ENCODE data around the gene SCN5A. TPM values are rescaled to one million over a fixed set of nuclear protein-coding genes. Genes with fewer than 3 reads are reported as not detected.

The SCN5A gene
- total RNA-seq, 1 donor from 2014 or later, result not detected

- DNase-seq (ENCODE audit: low read depth) (no peak), FAIRE-seq (no peak)
- no peak for TF ChIP-seq CTCF (IDR thresholded peaks at IDR 0.05; ENCODE audit: insufficient read depth, low read length, severe bottlenecking)
- no peak overlapping the region for H3K4me3 ChIP-seq (ENCODE audit: low read depth, low read length)
- no peaks in the 10 kb centered on the region for H3K36me3 ChIP-seq (ENCODE audit: control insufficient read depth, insufficient read depth, low read length)
- no peaks in the 10 kb centered on the region for H3K27me3 ChIP-seq (ENCODE audit: control insufficient read depth, insufficient read depth, low read length)
Observed at GRCh38 chr3:38628835-38629234, 20.7 kb downstream of the SCN5A start.

GRCh38 chr3:38627956-38628355 lies 21.5 kb downstream of the SCN5A start:
- peak; percentile 25 for TF ChIP-seq CTCF (IDR thresholded peaks at IDR 0.05; ENCODE audit: insufficient read depth, low read length, severe bottlenecking)
- Histone ChIP-seq H3K27me3 (ENCODE audit: control insufficient read depth, insufficient read depth, low read length) (no peaks in the 10 kb centered on the region), H3K36me3 (ENCODE audit: control insufficient read depth, insufficient read depth, low read length) (no peaks in the 10 kb centered on the region), H3K4me3 (ENCODE audit: low read depth, low read length) (no peak overlapping the region)
- no peak for FAIRE-seq
- DNase-seq (ENCODE audit: low read depth), result no peak

- H3K27me3 ChIP-seq (ENCODE audit: control insufficient read depth, insufficient read depth, low read length), result no peaks in the 10 kb centered on the region
- H3K4me3 ChIP-seq (ENCODE audit: low read depth, low read length), result no peak overlapping the region
- no peaks in the 10 kb centered on the region for H3K36me3 ChIP-seq (ENCODE audit: control insufficient read depth, insufficient read depth, low read length)
- TF ChIP-seq CTCF (IDR thresholded peaks at IDR 0.05; ENCODE audit: insufficient read depth, low read length, severe bottlenecking), result no peak
- DNase-seq (ENCODE audit: low read depth) (peak; percentile 10), FAIRE-seq (peak; percentile 79)
Observed at GRCh38 chr3:38626171-38626570, 23.3 kb downstream of the SCN5A start.

- no peak for DNase-seq (ENCODE audit: low read depth)
- FAIRE-seq, result no peak
- no peak for TF ChIP-seq CTCF (IDR thresholded peaks at IDR 0.05; ENCODE audit: insufficient read depth, low read length, severe bottlenecking)
- H3K27me3 ChIP-seq (ENCODE audit: control insufficient read depth, insufficient read depth, low read length), result no peaks in the 10 kb centered on the region
- no peaks in the 10 kb centered on the region for H3K36me3 ChIP-seq (ENCODE audit: control insufficient read depth, insufficient read depth, low read length)
- no peak overlapping the region for H3K4me3 ChIP-seq (ENCODE audit: low read depth, low read length)
Observed at GRCh38 chr3:38623539-38623938, 25.9 kb downstream of the SCN5A start.

- TF ChIP-seq CTCF (IDR thresholded peaks at IDR 0.05; ENCODE audit: insufficient read depth, low read length, severe bottlenecking), result no peak
- no peaks in the 10 kb centered on the region for H3K36me3 ChIP-seq (ENCODE audit: control insufficient read depth, insufficient read depth, low read length)
- FAIRE-seq (no peak), DNase-seq (ENCODE audit: low read depth) (no peak)
- no peaks in the 10 kb centered on the region for H3K27me3 ChIP-seq (ENCODE audit: control insufficient read depth, insufficient read depth, low read length)
- H3K4me3 ChIP-seq (ENCODE audit: low read depth, low read length), result no peak overlapping the region
Observed at GRCh38 chr3:38622336-38622735, 27.2 kb downstream of the SCN5A start.

GRCh38 chr3:38620236-38620635 lies 29.3 kb downstream of the SCN5A start:
- no peak for FAIRE-seq
- Histone ChIP-seq H3K27me3 (ENCODE audit: control insufficient read depth, insufficient read depth, low read length) (no peaks in the 10 kb centered on the region), H3K4me3 (ENCODE audit: low read depth, low read length) (no peak overlapping the region), H3K36me3 (ENCODE audit: control insufficient read depth, insufficient read depth, low read length) (no peaks in the 10 kb centered on the region)
- TF ChIP-seq CTCF (IDR thresholded peaks at IDR 0.05; ENCODE audit: insufficient read depth, low read length, severe bottlenecking), result no peak
- no peak for DNase-seq (ENCODE audit: low read depth)

Measured in bronchial epithelial cell (primary cell).